AG04449 (cell line): ENCODE results near the gene CHCHD6.

Experiments
- CTCF ChIA-PET: fragments of 350-600 bp; formaldehyde crosslinking; extraction: SDS; loops from one replicate; lab custom pipeline; 2021; ENCODE audit warnings: antibody characterized with exemption; lab: Yijun Ruan, JAX
- POLR2A ChIA-PET: fragments of 400-600, 350-600 bp; formaldehyde crosslinking; extraction: SDS; loops from one replicate; lab custom pipeline; 2020; ENCODE audit warnings: antibody characterized with exemption, inconsistent platforms; lab: Yijun Ruan, JAX
- DNase-seq: peaks from one replicate; pipeline ENCODE4 v3.0.0-alpha.2; 2010; ENCODE audit warnings: low read depth, low spot score
- H3K4me3 ChIP-seq: 2 replicates; pipeline ENCODE4 v1.5.1; 2011; ENCODE audit warnings: low read depth, mild to moderate bottlenecking, control low read depth, low read length
- CTCF ChIP-seq: IDR thresholded peaks from one replicate; pipeline ENCODE4 v1.5.1; 2011; ENCODE audit warnings: mild to moderate bottlenecking, moderate library complexity, low read length, control low read depth, inconsistent platforms; ENCODE audit not compliant: insufficient read depth; ENCODE audit errors: missing control alignments

CHCHD6 gene

GRCh38 chr3:126999383-126999782 is 295.3 kb downstream of the CHCHD6 start:
- no peak for DNase-seq
- ChIA-PET CTCF (interaction anchor here (1.1 to 1.2 kb wide), 2 partner anchors 23 to 320 kb away, joined by 3 read pairs; no protein-coding TSS in a partner anchor), POLR2A (no interaction called here)
- no peak for TF ChIP-seq CTCF
- H3K4me3 ChIP-seq = no peak overlapping the region

- TF ChIP-seq CTCF = no peak
- CTCF ChIA-PET = interaction anchor here (1.1 to 7.6 kb wide), 3 partner anchors 17 to 320 kb away, joined by 3 to 60 read pairs (median 9); partner anchors contain the start of gene PLXNA1
- no peak overlapping the region for H3K4me3 ChIP-seq
- POLR2A ChIA-PET = no interaction called here
- DNase-seq = no peak
Observed at GRCh38 chr3:127000119-127000518, 296.1 kb downstream of the CHCHD6 start.

GRCh38 chr3:127000761-127001160 is 296.7 kb downstream of the CHCHD6 start:
- no peak for TF ChIP-seq CTCF
- no peak for DNase-seq
- ChIA-PET POLR2A (interaction anchor here (1.0 kb wide), 2 partner anchors 16 to 248 kb away, joined by 3 read pairs; no protein-coding TSS in a partner anchor), CTCF (interaction anchor here (1.3 to 7.6 kb wide), 3 partner anchors 9 to 249 kb away, joined by 3 to 60 read pairs (median 9); partner anchors contain the start of gene PLXNA1)
- H3K4me3 ChIP-seq = no peak overlapping the region

GRCh38 chr3:127001486-127002194 is 297.6 kb downstream of the CHCHD6 start:
- ChIA-PET CTCF (interaction anchor here (0.6 to 7.6 kb wide), 7 partner anchors 9 to 321 kb away, joined by 3 to 60 read pairs (median 3); partner anchors contain the start of gene PLXNA1), POLR2A (interaction anchor here (1.0 to 1.1 kb wide), 3 partner anchors 16 to 248 kb away, joined by 3 to 4 read pairs (median 3); no protein-coding TSS in a partner anchor)
- no peak for DNase-seq
- peak; percentile 34 for TF ChIP-seq CTCF
- peak overlapping the region; percentile 8; the same call in 1 of the 2 replicates for H3K4me3 ChIP-seq

GRCh38 chr3:127002195-127003174 is 298.4 kb downstream of the CHCHD6 start:
- ChIA-PET CTCF (interaction anchor here (0.6 to 7.6 kb wide), 8 partner anchors 9 to 323 kb away, joined by 3 to 60 read pairs (median 3); partner anchors contain the start of gene PLXNA1), POLR2A (interaction anchor here (0.6 to 1.2 kb wide), 4 partner anchors 16 to 21 kb away, joined by 3 to 4 read pairs (median 3); no protein-coding TSS in a partner anchor)
- TF ChIP-seq CTCF = peak; percentile 86
- H3K4me3 ChIP-seq = peak overlapping the region; percentile 51
- DNase-seq = peak; percentile 55
